ENCODE results near the gene STON1. TPM values are rescaled to one million over a fixed set of nuclear protein-coding genes. Genes with fewer than 3 reads are reported as not detected.

Gene STON1
- total RNA-seq, 4 donors from 2014 or later = 21.4 to 39.2 (median 27.1) TPM

DNA sequence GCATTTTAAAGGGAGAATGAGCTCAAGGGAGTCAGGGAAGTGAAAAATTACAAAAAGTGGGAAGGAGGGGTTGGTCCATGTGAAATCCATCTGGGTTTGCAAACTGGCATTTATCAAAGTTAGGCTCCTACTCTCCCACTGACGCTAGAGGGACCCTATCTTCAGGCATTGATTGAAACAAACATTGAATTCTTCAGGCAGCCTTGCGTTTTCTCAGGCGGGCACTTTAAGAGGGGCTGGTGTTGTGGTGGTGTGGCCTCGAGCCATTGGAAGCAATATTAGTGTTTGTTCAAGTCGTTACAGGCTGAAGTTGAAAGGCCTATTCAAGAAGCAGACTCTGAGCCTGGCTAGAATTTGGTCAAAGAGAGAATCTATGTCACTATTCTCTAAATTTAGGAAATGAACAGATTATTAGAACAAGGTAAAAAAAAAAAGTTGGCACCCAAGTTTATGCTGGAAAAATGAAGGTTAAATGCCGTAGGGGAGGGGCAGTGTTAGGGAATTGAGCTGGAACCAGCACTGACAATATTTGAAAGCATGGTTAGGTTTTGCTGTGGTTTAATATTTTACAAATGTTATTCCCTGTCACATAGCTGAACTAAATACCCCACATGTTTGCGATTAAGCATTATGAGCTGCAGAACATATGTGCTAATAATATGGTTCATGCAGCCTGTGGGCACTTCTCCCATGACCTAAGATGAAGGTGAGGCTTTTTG is 36.8 kb downstream of the STON1 start:
- in situ Hi-C loops (cut with MboI; ENCODE audit: low pct_ligation_motif_present in 1 of 4, low pct_unique_long_range_greater_than_20kb in 1 of 4, low sequenced_read_pairs in 3 of 4) = no loop called here
- Histone ChIP-seq H3K9me3 (no peaks in the 10 kb centered on the region), H3K27ac (peak overlapping the region in 1 of 4 donors; percentile 5), H3K4me3 (no peak overlapping the region), H3K36me3 (no peaks in the 10 kb centered on the region), H3K27me3 (no peaks in the 10 kb centered on the region), H3K4me1 (peaks cover 0 to 8% (median 4%) of the 10 kb centered on the region in 4 donors)
- TF ChIP-seq EP300 (IDR thresholded peaks at IDR 0.05; ENCODE audit: low read depth) (no peak), POLR2AphosphoS5 (IDR thresholded peaks at IDR 0.05) (no peak)
- TF ChIP-seq, protein P1, sequence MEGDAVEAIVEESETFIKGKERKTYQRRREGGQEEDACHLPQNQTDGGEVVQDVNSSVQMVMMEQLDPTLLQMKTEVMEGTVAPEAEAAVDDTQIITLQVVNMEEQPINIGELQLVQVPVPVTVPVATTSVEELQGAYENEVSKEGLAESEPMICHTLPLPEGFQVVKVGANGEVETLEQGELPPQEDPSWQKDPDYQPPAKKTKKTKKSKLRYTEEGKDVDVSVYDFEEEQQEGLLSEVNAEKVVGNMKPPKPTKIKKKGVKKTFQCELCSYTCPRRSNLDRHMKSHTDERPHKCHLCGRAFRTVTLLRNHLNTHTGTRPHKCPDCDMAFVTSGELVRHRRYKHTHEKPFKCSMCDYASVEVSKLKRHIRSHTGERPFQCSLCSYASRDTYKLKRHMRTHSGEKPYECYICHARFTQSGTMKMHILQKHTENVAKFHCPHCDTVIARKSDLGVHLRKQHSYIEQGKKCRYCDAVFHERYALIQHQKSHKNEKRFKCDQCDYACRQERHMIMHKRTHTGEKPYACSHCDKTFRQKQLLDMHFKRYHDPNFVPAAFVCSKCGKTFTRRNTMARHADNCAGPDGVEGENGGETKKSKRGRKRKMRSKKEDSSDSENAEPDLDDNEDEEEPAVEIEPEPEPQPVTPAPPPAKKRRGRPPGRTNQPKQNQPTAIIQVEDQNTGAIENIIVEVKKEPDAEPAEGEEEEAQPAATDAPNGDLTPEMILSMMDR (IDR thresholded peaks at IDR 0.05) = peak in 1 of 5 experiments; percentile 10
- no peak for DNase-seq
- intact Hi-C loops (cut with DNase I; ENCODE audit: low total_unique reads) = no loop called here
- WGBS, 2 donors (ENCODE audit: low coverage in 1 of 2) = 28 to 50% methylated on average over 3 to 7 of the region's 7 CpGs

DNA sequence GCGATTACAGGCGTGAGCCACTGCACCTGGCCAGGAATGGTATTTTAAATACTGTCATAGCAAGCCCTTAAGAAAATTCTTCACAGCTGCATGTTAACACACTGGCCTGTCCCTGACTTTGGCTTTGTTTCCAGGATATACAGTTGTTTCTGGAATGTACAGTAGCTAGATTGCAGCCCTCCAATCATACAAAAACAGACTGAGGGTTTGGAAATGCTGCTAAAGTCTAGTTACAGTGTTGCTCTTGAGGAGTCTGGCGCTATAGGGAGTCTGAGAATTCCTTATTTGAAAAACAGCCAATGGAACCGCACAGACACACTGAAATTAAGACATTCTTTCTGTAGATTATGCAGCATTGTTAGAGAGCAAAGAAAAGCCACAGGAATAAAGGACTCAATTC is 37.7 kb downstream of the STON1 start:
- no peak for DNase-seq
- TF ChIP-seq POLR2AphosphoS5 (IDR thresholded peaks at IDR 0.05) (no peak), EP300 (IDR thresholded peaks at IDR 0.05; ENCODE audit: low read depth) (no peak)
- Histone ChIP-seq H3K4me1 (peaks cover 0 to 8% (median 4%) of the 10 kb centered on the region in 4 donors), H3K4me3 (no peak overlapping the region), H3K27ac (peak overlapping the region in 2 of 4 donors; percentile 8 to 13), H3K27me3 (no peaks in the 10 kb centered on the region), H3K36me3 (no peaks in the 10 kb centered on the region), H3K9me3 (no peaks in the 10 kb centered on the region)
- intact Hi-C loops (cut with DNase I; ENCODE audit: low total_unique reads) = no loop called here
- in situ Hi-C loops (cut with MboI; ENCODE audit: low pct_ligation_motif_present in 1 of 4, low pct_unique_long_range_greater_than_20kb in 1 of 4, low sequenced_read_pairs in 3 of 4) = no loop called here
- WGBS, 2 donors (ENCODE audit: low coverage in 1 of 2) = 73 to 80% methylated on average over 2 to 4 of the region's 4 CpGs

DNA sequence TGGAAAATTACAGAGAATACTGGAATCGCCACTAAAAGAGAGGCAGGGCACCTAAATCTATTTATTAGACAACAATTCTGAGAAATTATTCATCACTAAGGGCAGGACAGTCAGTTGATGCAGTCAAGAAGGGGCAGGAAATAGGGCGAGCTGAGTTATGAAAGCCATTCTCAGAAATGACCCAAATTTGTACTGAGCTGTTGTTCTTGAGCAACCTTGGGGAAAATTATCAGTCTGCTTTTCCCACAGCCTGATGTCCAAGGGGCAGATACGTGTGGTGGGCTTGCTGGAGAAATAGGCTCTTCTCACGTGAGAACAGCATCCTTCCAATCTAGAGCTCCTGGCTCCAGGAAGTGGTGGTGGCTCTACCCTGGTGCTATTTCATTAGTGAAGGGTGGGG is 38.6 kb downstream of the STON1 start:
- WGBS, 2 donors (ENCODE audit: low coverage in 1 of 2) = 65 to 100% methylated on average over 2 to 4 of the region's 4 CpGs
- intact Hi-C loops (cut with DNase I; ENCODE audit: low total_unique reads) = no loop called here
- no peak for DNase-seq

DNA sequence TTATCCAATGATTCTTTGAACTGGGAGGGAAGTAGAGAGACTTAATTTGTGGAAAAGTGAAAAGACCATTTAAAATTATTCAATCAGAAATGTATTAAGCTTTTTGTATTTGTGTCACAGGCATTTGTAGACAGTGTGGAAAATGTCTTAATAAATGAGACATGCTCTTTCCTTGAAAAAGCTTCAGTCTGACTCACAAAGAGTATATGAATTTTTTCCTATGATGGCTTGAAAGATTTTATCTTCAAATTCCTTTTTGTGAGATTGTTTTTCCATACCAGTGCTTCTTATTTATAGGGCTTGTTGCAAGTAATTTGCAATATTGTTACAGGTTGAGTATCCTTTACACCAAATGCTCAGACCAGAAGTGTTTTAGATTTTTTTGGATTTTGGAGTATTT is 39.5 kb downstream of the STON1 start:
- DNase-seq = no peak
- intact Hi-C loops (cut with DNase I; ENCODE audit: low total_unique reads) = no loop called here
- no peaks in the 10 kb centered on the region for H3K27me3 ChIP-seq
- no peak overlapping the region for H3K4me3 ChIP-seq
- H3K36me3 ChIP-seq = no peaks in the 10 kb centered on the region
- no peaks in the 10 kb centered on the region for H3K9me3 ChIP-seq
- peaks cover 0 to 8% (median 4%) of the 10 kb centered on the region in 4 donors for H3K4me1 ChIP-seq
- in situ Hi-C loops (cut with MboI; ENCODE audit: low pct_ligation_motif_present in 1 of 4, low pct_unique_long_range_greater_than_20kb in 1 of 4, low sequenced_read_pairs in 3 of 4) = no loop called here
- TF ChIP-seq, protein P1 (IDR thresholded peaks at IDR 0.05) = no peak
- TF ChIP-seq POLR2A (IDR thresholded peaks at IDR 0.05) = no peak
- TF ChIP-seq POLR2AphosphoS5 (IDR thresholded peaks at IDR 0.05) = no peak
- no peak for TF ChIP-seq EP300 (IDR thresholded peaks at IDR 0.05; ENCODE audit: low read depth)
- H3K27ac ChIP-seq = no peak overlapping the region

More for the DNA sequence above, 38.6 kb downstream of the STON1 start:
- in situ Hi-C loops (cut with MboI; ENCODE audit: low pct_ligation_motif_present in 1 of 4, low pct_unique_long_range_greater_than_20kb in 1 of 4, low sequenced_read_pairs in 3 of 4) = no loop called here
- H3K27me3 ChIP-seq = no peaks in the 10 kb centered on the region
- H3K9me3 ChIP-seq = no peaks in the 10 kb centered on the region
- H3K27ac ChIP-seq = peak overlapping the region in 1 of 4 donors; percentile 8
- TF ChIP-seq POLR2A (IDR thresholded peaks at IDR 0.05) (no peak), POLR2AphosphoS5 (IDR thresholded peaks at IDR 0.05) (no peak), EP300 (IDR thresholded peaks at IDR 0.05; ENCODE audit: low read depth) (no peak)
- TF ChIP-seq, protein P1 (IDR thresholded peaks at IDR 0.05) = no peak
- no peak overlapping the region for H3K4me3 ChIP-seq
- no peaks in the 10 kb centered on the region for H3K36me3 ChIP-seq
- peaks cover 0 to 8% (median 4%) of the 10 kb centered on the region in 4 donors for H3K4me1 ChIP-seq

Data from transverse colon (tissue), 4 donors.